ENCODE data around the gene CLMN. TPM values are rescaled to one million over a fixed set of nuclear protein-coding genes. Genes with fewer than 3 reads are reported as not detected.

CLMN gene
- total and polyA plus RNA-seq, 2 of the 4 experiments (the other 2 are of a cell fraction) = 0.10 to 0.18 TPM

DNA sequence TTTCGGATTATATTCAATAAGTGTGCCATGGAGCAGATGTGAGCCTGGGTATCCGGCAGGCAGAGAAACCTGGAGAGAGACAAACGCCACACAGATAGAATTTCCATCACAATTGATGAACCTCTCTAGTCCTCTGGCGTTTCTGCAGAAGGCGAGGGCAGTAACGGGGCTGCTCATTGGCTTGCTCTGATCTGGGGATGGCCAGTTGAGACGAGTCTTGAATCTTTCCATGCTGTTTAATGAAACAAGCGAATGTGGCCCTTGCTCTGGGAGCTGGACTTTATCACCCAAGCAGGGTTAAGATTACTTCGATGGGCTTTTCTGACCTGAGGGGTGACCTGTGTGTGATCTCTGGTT lies 42.4 kb upstream of the CLMN start:
- H2AK9ac ChIP-seq (replicated peaks; ENCODE audit: low read depth, low read length, poor library complexity) = no peak overlapping the region
- no peaks in the 10 kb centered on the region for H3K79me1 ChIP-seq (ENCODE audit: low read depth in 1 of 2, low read length in 2 of 2)
- 0% methylated on average over 1 of the region's 9 CpGs; no CpG with 5 or more reads in 1 of the 2 experiments for WGBS, 2 experiments (ENCODE audit: extremely low coverage in 2 of 2, insufficient read length in 1 of 2)
- dilution Hi-C loops (cut with HindIII; ENCODE audit: low sequenced_read_pairs, unreplicated experiment) = no loop called here
- H3K27ac ChIP-seq (ENCODE audit: insufficient read depth, low read length) = no peak overlapping the region
- TF ChIP-seq SMC3 (IDR thresholded peaks at IDR 0.05; ENCODE audit: low read depth, low read length) (no peak), RCOR1 (IDR thresholded peaks at IDR 0.05; ENCODE audit: insufficient replicate concordance, low read length) (no peak), RAD21 (IDR thresholded peaks at IDR 0.05; ENCODE audit: low read length) (no peak)
- TF ChIP-seq, protein P1, sequence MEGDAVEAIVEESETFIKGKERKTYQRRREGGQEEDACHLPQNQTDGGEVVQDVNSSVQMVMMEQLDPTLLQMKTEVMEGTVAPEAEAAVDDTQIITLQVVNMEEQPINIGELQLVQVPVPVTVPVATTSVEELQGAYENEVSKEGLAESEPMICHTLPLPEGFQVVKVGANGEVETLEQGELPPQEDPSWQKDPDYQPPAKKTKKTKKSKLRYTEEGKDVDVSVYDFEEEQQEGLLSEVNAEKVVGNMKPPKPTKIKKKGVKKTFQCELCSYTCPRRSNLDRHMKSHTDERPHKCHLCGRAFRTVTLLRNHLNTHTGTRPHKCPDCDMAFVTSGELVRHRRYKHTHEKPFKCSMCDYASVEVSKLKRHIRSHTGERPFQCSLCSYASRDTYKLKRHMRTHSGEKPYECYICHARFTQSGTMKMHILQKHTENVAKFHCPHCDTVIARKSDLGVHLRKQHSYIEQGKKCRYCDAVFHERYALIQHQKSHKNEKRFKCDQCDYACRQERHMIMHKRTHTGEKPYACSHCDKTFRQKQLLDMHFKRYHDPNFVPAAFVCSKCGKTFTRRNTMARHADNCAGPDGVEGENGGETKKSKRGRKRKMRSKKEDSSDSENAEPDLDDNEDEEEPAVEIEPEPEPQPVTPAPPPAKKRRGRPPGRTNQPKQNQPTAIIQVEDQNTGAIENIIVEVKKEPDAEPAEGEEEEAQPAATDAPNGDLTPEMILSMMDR (conservative IDR thresholded peaks at IDR 0.05; ENCODE audit: low read depth, low read length) = no peak
- ATAC-seq (ENCODE audit: low read depth) = no peak
- no peak overlapping the region for H2AK5ac ChIP-seq (ENCODE audit: low read depth, low read length)
- no peak overlapping the region for H3K14ac ChIP-seq (replicated peaks; ENCODE audit: low read depth, low read length)
- no TSS peak for BruUV-seq (replicated peaks)
- intact Hi-C loops (cut with micrococcal nuclease) = no loop called here
- no peaks in the 10 kb centered on the region for H4K20me1 ChIP-seq (ENCODE audit: insufficient read depth, low read length)
- ChIA-PET POLR2A (ENCODE audit: unreplicated experiment) (no interaction called here), CTCF (no interaction called here)
- H4K5ac ChIP-seq (ENCODE audit: low read depth, low read length) = no peak overlapping the region
- in situ Hi-C loops (cut with MboI; ENCODE audit: low sequenced_read_pairs) = no loop called here
- H3K4me2 ChIP-seq (ENCODE audit: low read depth, low read length) = no peak overlapping the region
- H2BK15ac ChIP-seq (ENCODE audit: low read depth, low read length) = no peak overlapping the region
- no peak overlapping the region for H3K4ac ChIP-seq (ENCODE audit: low read depth, low read length)
- peaks cover 4% of the 10 kb centered on the region; the same call in 1 of the 2 replicates for H3K27me3 ChIP-seq (ENCODE audit: control insufficient read depth, insufficient read depth, low read length)
- DNase-seq = no peak
- H4K8ac ChIP-seq (ENCODE audit: low read depth in 2 of 2, low read length in 2 of 2) = no peak overlapping the region
- no peaks in the 10 kb centered on the region for H3K9me3 ChIP-seq (ENCODE audit: control insufficient read depth, insufficient read depth, low read length)
- no peaks in the 10 kb centered on the region for H3K9me1 ChIP-seq (ENCODE audit: insufficient read depth, low read length)
- H4K91ac ChIP-seq (ENCODE audit: insufficient read depth, low read depth, low read length) = no peak overlapping the region
- H2BK20ac ChIP-seq (ENCODE audit: low read depth, low read length) = no peak overlapping the region
- H3K36me3 ChIP-seq (ENCODE audit: control insufficient read depth, insufficient read depth, low read length) = no peaks in the 10 kb centered on the region
- H3K18ac ChIP-seq (ENCODE audit: low read depth, low read length) = no peak overlapping the region
- no peak overlapping the region for H2BK120ac ChIP-seq (ENCODE audit: low read depth, low read length)
- H2AFZ ChIP-seq (replicated peaks; ENCODE audit: low read length, poor library complexity) = no peak overlapping the region
- H3K4me3 ChIP-seq (ENCODE audit: insufficient read depth, low read depth, low read length) = no peak overlapping the region
- no peak overlapping the region for H3K9ac ChIP-seq (ENCODE audit: low read depth, low read length)
- no peaks in the 10 kb centered on the region for H3K4me1 ChIP-seq (ENCODE audit: control insufficient read depth, insufficient read depth, low read length)
- H2BK5ac ChIP-seq (ENCODE audit: low read depth, low read length, poor library complexity, severe bottlenecking) = no peak overlapping the region
- H3K23ac ChIP-seq (ENCODE audit: low read depth, low read length) = no peak overlapping the region
- H3K56ac ChIP-seq (ENCODE audit: extremely low read depth, insufficient read depth, low read length) = no peak overlapping the region

All from IMR-90 (cell line).